Fibroblast of lung (primary cell): ENCODE measurements around the gene FREM1. TPM values are rescaled to one million over a fixed set of nuclear protein-coding genes. Genes with fewer than 3 reads are reported as not detected.

Experiments
- DNase-seq, 2 donors: peaks; one replicate each; pipeline versions ENCODE4 v3.0.0 to v3.0.0-alpha.2; 2010; ENCODE audit warnings: low read depth in 2 of 2
- H2AFZ ChIP-seq: 2 replicates; pipeline ENCODE4 v1.5.1; 2012; ENCODE audit warnings: low read length, control low read depth, inconsistent platforms
- H3K27ac ChIP-seq: 2 replicates; pipeline ENCODE4 v1.5.1; 2011; ENCODE audit warnings: low read length, control low read depth; ENCODE audit not compliant: insufficient read depth
- H3K27me3 ChIP-seq: 2 replicates; pipeline ENCODE4 v1.5.1; 2011; ENCODE audit warnings: mild to moderate bottlenecking, low read length; ENCODE audit not compliant: control insufficient read depth, insufficient read depth
- H3K36me3 ChIP-seq: 2 replicates; pipeline ENCODE4 v1.5.1; 2011; ENCODE audit warnings: low read length; ENCODE audit not compliant: control insufficient read depth, insufficient read depth
- H3K4me1 ChIP-seq: 2 replicates; pipeline ENCODE4 v1.5.1; 2011; ENCODE audit warnings: low read length; ENCODE audit not compliant: control insufficient read depth, insufficient read depth; ENCODE audit errors: extremely low read depth
- H3K4me2 ChIP-seq: 2 replicates; pipeline ENCODE4 v1.5.1; 2011; ENCODE audit warnings: low read length, control low read depth; ENCODE audit not compliant: insufficient read depth; ENCODE audit errors: extremely low read depth
- H3K4me3 ChIP-seq, 4 experiments: fragments of 200-600 bp in 1 of 4; sonication (generic) in 1 of 4; replicated peaks in 1 of 4; 2 replicates each; pipeline ENCODE4 v1.5.1; 2011 to 2016; ENCODE audit warnings: low read length in 4 of 4, low read depth in 3 of 4, mild to moderate bottlenecking in 3 of 4, control low read depth in 2 of 4, inconsistent platforms in 1 of 4, mixed read lengths in 1 of 4; ENCODE audit not compliant: insufficient read depth in 1 of 4; ENCODE audit errors: control extremely low read depth in 1 of 4
- H3K79me2 ChIP-seq: 2 replicates; pipeline ENCODE4 v1.5.1; 2012; ENCODE audit warnings: mild to moderate bottlenecking, low read length, inconsistent platforms; ENCODE audit not compliant: control insufficient read depth, insufficient read depth
- H3K9ac ChIP-seq: 2 replicates; pipeline ENCODE4 v1.5.1; 2011; ENCODE audit warnings: mild to moderate bottlenecking, low read length, control low read depth; ENCODE audit not compliant: insufficient read depth
- H3K9me3 ChIP-seq: 2 replicates; pipeline ENCODE4 v1.5.1; 2012; ENCODE audit warnings: low read depth, low read length; ENCODE audit not compliant: control insufficient read depth, insufficient read depth
- H4K20me1 ChIP-seq: 2 replicates; pipeline ENCODE4 v1.5.1; 2011; ENCODE audit warnings: low read length; ENCODE audit not compliant: control insufficient read depth, insufficient read depth; ENCODE audit errors: extremely low read depth
- CTCF ChIP-seq, 2 donors: IDR thresholded peaks in 1 of 2; conservative IDR thresholded peaks in 1 of 2; 1 replicate in 1 of 2; 2 replicates in 1 of 2; pipeline ENCODE4 v1.5.1; 2011 to 2012; ENCODE audit warnings: low read length in 2 of 2, control low read depth in 1 of 2, inconsistent platforms in 1 of 2, low read depth in 1 of 2, mild to moderate bottlenecking in 1 of 2
- EZH2 ChIP-seq: IDR thresholded peaks from 2 replicates; pipeline ENCODE4 v1.5.1; 2012; ENCODE audit warnings: low read length, control low read depth, mild to moderate bottlenecking; ENCODE audit errors: missing control alignments
- polyA plus RNA-seq, 2 donors: library from polyadenylated mRNA; depleted of rRNA in 1 of 2; stranded (reverse) in 1 of 2; unstranded in 1 of 2; fragments of >200 nt; gene quantifications; 2 replicates each; pipeline ENCODE4 v1.2.1, GENCODE V29; 2011 to 2012; ENCODE audit warnings: missing spikeins in 1 of 2
- total RNA-seq: library from RNA; depleted of rRNA; stranded (reverse); fragments of >200 nt; gene quantifications from 2 replicates; pipeline ENCODE4 v1.2.1, GENCODE V29; 2014

The FREM1 gene
- total and polyA plus RNA-seq, 2 donors (not counting 1 experiment from before 2014, with no cell fraction given), result under 0.01 to 0.01 TPM

- Histone ChIP-seq H3K9me3 (no peaks in the 10 kb centered on the region), H3K27me3 (no peaks in the 10 kb centered on the region), H3K4me2 (no peak overlapping the region), H3K4me3 (no peak overlapping the region), H3K27ac (no peak overlapping the region), H3K9ac (no peak overlapping the region), H3K36me3 (no peaks in the 10 kb centered on the region), H4K20me1 (no peaks in the 10 kb centered on the region), H2AFZ (no peak overlapping the region), H3K79me2 (no peaks in the 10 kb centered on the region), H3K4me1 (no peaks in the 10 kb centered on the region)
- DNase-seq, result no peak
- no peak for TF ChIP-seq CTCF (conservative IDR thresholded peaks at IDR 0.05 in 1 of 2, IDR thresholded peaks at IDR 0.05 in 1 of 2; ENCODE audit: low read depth in 1 of 2, low read length in 2 of 2)
- TF ChIP-seq EZH2, result no peak
Observed at GRCh38 chr9:14957109-14957508, 46.9 kb upstream of the FREM1 start.

- no peaks in the 10 kb centered on the region for H3K4me1 ChIP-seq
- H3K36me3 ChIP-seq, result no peaks in the 10 kb centered on the region
- no peaks in the 10 kb centered on the region for H3K79me2 ChIP-seq
- no peak for DNase-seq
- no peak for TF ChIP-seq CTCF (conservative IDR thresholded peaks at IDR 0.05 in 1 of 2, IDR thresholded peaks at IDR 0.05 in 1 of 2; ENCODE audit: low read depth in 1 of 2, low read length in 2 of 2)
- no peak for TF ChIP-seq EZH2
- no peak overlapping the region for H2AFZ ChIP-seq
- no peak overlapping the region for H3K9ac ChIP-seq
- no peaks in the 10 kb centered on the region for H3K27me3 ChIP-seq
- no peak overlapping the region for H3K4me2 ChIP-seq
- no peak overlapping the region for H3K4me3 ChIP-seq
- H3K9me3 ChIP-seq, result no peaks in the 10 kb centered on the region
- H3K27ac ChIP-seq, result no peak overlapping the region
- H4K20me1 ChIP-seq, result no peaks in the 10 kb centered on the region
Observed at GRCh38 chr9:14956208-14956607, 46.0 kb upstream of the FREM1 start.

- H3K4me1 ChIP-seq, result no peaks in the 10 kb centered on the region
- peak in 1 of 2 donors; percentile 20 for DNase-seq
- H3K27ac ChIP-seq, result no peak overlapping the region
- no peak overlapping the region for H2AFZ ChIP-seq
- H3K27me3 ChIP-seq, result no peaks in the 10 kb centered on the region
- no peak for TF ChIP-seq CTCF (conservative IDR thresholded peaks at IDR 0.05 in 1 of 2, IDR thresholded peaks at IDR 0.05 in 1 of 2; ENCODE audit: low read depth in 1 of 2, low read length in 2 of 2)
- TF ChIP-seq EZH2, result no peak
- H3K9me3 ChIP-seq, result no peaks in the 10 kb centered on the region
- H3K4me2 ChIP-seq, result no peak overlapping the region
- H3K4me3 ChIP-seq, result no peak overlapping the region
- H3K9ac ChIP-seq, result no peak overlapping the region
- H3K79me2 ChIP-seq, result no peaks in the 10 kb centered on the region
- H3K36me3 ChIP-seq, result no peaks in the 10 kb centered on the region
- H4K20me1 ChIP-seq, result no peaks in the 10 kb centered on the region
Observed at GRCh38 chr9:14945351-14945750, 35.1 kb upstream of the FREM1 start.
